WTC11 (cell line): Measurements from ENCODE around the gene DENND1B. TPM values are rescaled to one million over a fixed set of nuclear protein-coding genes. Genes with fewer than 3 reads are reported as not detected.

ENCODE experiments used
- ATAC-seq: fragments of 200-7000 bp; cut with Tn5 transposase; 2 replicates; pipeline ENCODE4 v1.10.0; 2021; ENCODE audit warnings: mild to moderate bottlenecking, moderate library complexity
- CTCF ChIA-PET: fragments of 300-600 bp; sonication (Branson Sonifier 250); formaldehyde crosslinking; loops from one replicate; lab custom pipeline; 2021; ENCODE audit warnings: antibody characterized with exemption; lab: Charles Lee
- POLR2A ChIA-PET: fragments of 350-600 bp; sonication (Branson Sonifier 250); formaldehyde crosslinking; loops from one replicate; lab custom pipeline; 2021; ENCODE audit warnings: antibody characterized with exemption; lab: Charles Lee
- DNase-seq: peaks from one replicate; pipeline ENCODE4 v3.0.0; 2021; ENCODE audit warnings: low spot score
- H3K27ac Mint-ChIP-seq: 2 replicates; pipeline ENCODE4 v1.8.0; 2021; ENCODE audit warnings: mixed read lengths
- H3K27me3 Mint-ChIP-seq: 2 replicates; pipeline ENCODE4 v1.8.0; 2021; ENCODE audit warnings: low read depth, mild to moderate bottlenecking, moderate library complexity, mixed read lengths
- H3K36me3 Mint-ChIP-seq: 2 replicates; pipeline ENCODE4 v1.8.0; 2021; ENCODE audit warnings: mixed read lengths
- H3K4me1 Mint-ChIP-seq: 2 replicates; pipeline ENCODE4 v1.8.0; 2022; ENCODE audit warnings: mixed read lengths
- H3K4me3 Mint-ChIP-seq: 2 replicates; pipeline ENCODE4 v1.8.0; 2021; ENCODE audit warnings: mild to moderate bottlenecking, moderate library complexity, mixed read lengths
- H3K9me3 Mint-ChIP-seq: 2 replicates; pipeline ENCODE4 v1.8.0; 2021; ENCODE audit warnings: mixed read lengths
- EMX1 ChIP-seq: fragments of 250-450 bp; sonication (Bioruptor Pico); IDR thresholded peaks from 2 replicates; pipeline ENCODE4 v1.8.0; 2021; ENCODE audit warnings: mild to moderate bottlenecking
- ETV6 ChIP-seq: sonication (generic); formaldehyde crosslinking; IDR thresholded peaks from 2 replicates; pipeline ENCODE4 v1.8.1; 2022; ENCODE audit warnings: mild to moderate bottlenecking, missing genetic modification reagents
- FOXP1 ChIP-seq: sonication (generic); formaldehyde crosslinking; IDR thresholded peaks from 2 replicates; pipeline ENCODE4 v1.8.0; 2022; ENCODE audit warnings: missing genetic modification reagents, mild to moderate bottlenecking, moderate library complexity, borderline replicate concordance
- GTF2I ChIP-seq: fragments of 250-450 bp; sonication (Bioruptor Pico); conservative IDR thresholded peaks from 2 replicates; pipeline ENCODE4 v1.4.0; 2021; ENCODE audit warnings: mild to moderate bottlenecking
- JAZF1 ChIP-seq: fragments of 250-450 bp; sonication (Bioruptor Pico); IDR thresholded peaks from 2 replicates; pipeline ENCODE4 v1.9.0; 2021; ENCODE audit warnings: moderate library complexity, mild to moderate bottlenecking, inconsistent platforms
- JUN ChIP-seq: sonication (generic); formaldehyde crosslinking; IDR thresholded peaks from 2 replicates; pipeline ENCODE4 v1.8.0; 2023; ENCODE audit warnings: mild to moderate bottlenecking, missing genetic modification reagents
- KAT7 ChIP-seq: sonication (generic); formaldehyde crosslinking; IDR thresholded peaks from 2 replicates; pipeline ENCODE4 v1.8.1; 2023; ENCODE audit warnings: missing genetic modification reagents, mild to moderate bottlenecking, borderline replicate concordance
- NR2C2 ChIP-seq: sonication (generic); formaldehyde crosslinking; IDR thresholded peaks from 2 replicates; pipeline ENCODE4 v1.8.0; 2022; ENCODE audit warnings: mild to moderate bottlenecking, missing genetic modification reagents
- SMAD3 ChIP-seq: sonication (generic); formaldehyde crosslinking; IDR thresholded peaks from 2 replicates; pipeline ENCODE4 v1.8.0; 2022; ENCODE audit warnings: missing genetic modification reagents, mild to moderate bottlenecking, borderline replicate concordance
- SOX15 ChIP-seq: fragments of 250-450 bp; sonication (Bioruptor Pico); IDR thresholded peaks from 2 replicates; pipeline ENCODE4 v1.9.0; 2021; ENCODE audit warnings: mild to moderate bottlenecking
- TEAD1 ChIP-seq: sonication (generic); formaldehyde crosslinking; IDR thresholded peaks from 2 replicates; pipeline ENCODE4 v1.8.0; 2022; ENCODE audit warnings: mild to moderate bottlenecking, missing genetic modification reagents
- ZNF317 ChIP-seq: sonication (generic); formaldehyde crosslinking; IDR thresholded peaks from 2 replicates; pipeline ENCODE4 v1.8.1; 2023; ENCODE audit warnings: low read depth, mild to moderate bottlenecking, moderate library complexity, missing genetic modification reagents, borderline replicate concordance
- total RNA-seq: library from RNA; stranded (reverse); gene quantifications from 3 replicates; pipeline ENCODE4 v1.2.3, GENCODE V29; 2021
- TF ChIP-seq, protein P1 (sequence below): sonication (generic); formaldehyde crosslinking; IDR thresholded peaks from 2 replicates; pipeline ENCODE4 v1.8.0; 2022; ENCODE audit warnings: mild to moderate bottlenecking, missing genetic modification reagents
- TF ChIP-seq, protein P2 (sequence below): fragments of 250-450 bp; sonication (Bioruptor Pico); IDR thresholded peaks from 2 replicates; pipeline ENCODE4 v1.9.0; 2021; ENCODE audit warnings: moderate library complexity, mild to moderate bottlenecking, inconsistent platforms, borderline replicate concordance
- TF ChIP-seq, protein P3 (sequence below): fragments of 250-450 bp; sonication (Bioruptor Pico); IDR thresholded peaks from 2 replicates; pipeline ENCODE4 v1.9.0; 2021; ENCODE audit warnings: mild to moderate bottlenecking, borderline replicate concordance
- TF ChIP-seq, protein P4 (sequence below): sonication (generic); formaldehyde crosslinking; IDR thresholded peaks from 2 replicates; pipeline ENCODE4 v1.8.1; 2022; ENCODE audit warnings: low read depth, mild to moderate bottlenecking, moderate library complexity, missing genetic modification reagents, borderline replicate concordance
- TF ChIP-seq, protein P5 (sequence below): sonication (generic); formaldehyde crosslinking; IDR thresholded peaks from 2 replicates; pipeline ENCODE4 v1.8.1; 2022; ENCODE audit warnings: missing genetic modification reagents, borderline replicate concordance
- TF ChIP-seq, protein P6 (sequence below): sonication (generic); formaldehyde crosslinking; IDR thresholded peaks from 2 replicates; pipeline ENCODE4 v1.8.0; 2022; ENCODE audit warnings: missing genetic modification reagents
- TF ChIP-seq, protein P7 (sequence below): fragments of 250-450 bp; sonication (Bioruptor Pico); IDR thresholded peaks from 2 replicates; pipeline ENCODE4 v1.8.0; 2021; ENCODE audit warnings: mild to moderate bottlenecking

The DENND1B gene
- total RNA-seq, 1 experiment from 2014 or later = 4.3 TPM

DNA sequence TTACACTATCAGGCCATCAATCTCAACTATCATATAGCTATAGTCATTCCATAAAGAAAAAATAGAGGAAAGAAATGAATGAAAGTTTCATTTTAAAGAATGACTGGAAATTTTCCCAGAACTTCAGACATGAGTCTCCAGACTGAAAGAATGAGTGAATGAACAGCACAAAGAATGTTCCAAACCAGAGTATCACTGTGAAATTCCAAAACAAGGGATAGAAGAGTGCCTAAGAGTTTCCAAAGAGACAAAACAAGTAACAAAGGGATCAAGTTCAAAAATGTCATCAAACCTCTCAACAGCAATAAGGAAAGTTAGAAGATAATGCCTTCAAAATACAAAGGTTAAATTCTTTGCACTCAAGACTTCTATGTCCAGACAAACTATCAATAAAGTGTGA is 114.9 kb downstream of the DENND1B start:
- H3K4me3 Mint-ChIP-seq = no peak overlapping the region
- ATAC-seq (no peak), DNase-seq (no peak)
- H3K27me3 Mint-ChIP-seq = no peaks in the 10 kb centered on the region
- peaks cover 11% of the 10 kb centered on the region for H3K4me1 Mint-ChIP-seq
- no peaks in the 10 kb centered on the region for H3K36me3 Mint-ChIP-seq
- H3K9me3 Mint-ChIP-seq = no peaks in the 10 kb centered on the region
- ChIA-PET CTCF (no interaction called here), POLR2A (no interaction called here)
- no peak overlapping the region; the same call in 1 of the 2 replicates for H3K27ac Mint-ChIP-seq
- TF ChIP-seq FOXP1 (CRISPR knock-in tag) (no peak), TEAD1 (CRISPR knock-in tag) (no peak), GTF2I (no peak), KAT7 (CRISPR knock-in tag) (no peak), JUN (CRISPR knock-in tag) (no peak), SMAD3 (no peak), ETV6 (CRISPR knock-in tag) (no peak), SOX15 (CRISPR knock-in tag) (no peak), ZNF317 (no peak), EMX1 (no peak), NR2C2 (CRISPR knock-in tag) (no peak), JAZF1 (CRISPR knock-in tag) (no peak)
- TF ChIP-seq, protein P1, sequence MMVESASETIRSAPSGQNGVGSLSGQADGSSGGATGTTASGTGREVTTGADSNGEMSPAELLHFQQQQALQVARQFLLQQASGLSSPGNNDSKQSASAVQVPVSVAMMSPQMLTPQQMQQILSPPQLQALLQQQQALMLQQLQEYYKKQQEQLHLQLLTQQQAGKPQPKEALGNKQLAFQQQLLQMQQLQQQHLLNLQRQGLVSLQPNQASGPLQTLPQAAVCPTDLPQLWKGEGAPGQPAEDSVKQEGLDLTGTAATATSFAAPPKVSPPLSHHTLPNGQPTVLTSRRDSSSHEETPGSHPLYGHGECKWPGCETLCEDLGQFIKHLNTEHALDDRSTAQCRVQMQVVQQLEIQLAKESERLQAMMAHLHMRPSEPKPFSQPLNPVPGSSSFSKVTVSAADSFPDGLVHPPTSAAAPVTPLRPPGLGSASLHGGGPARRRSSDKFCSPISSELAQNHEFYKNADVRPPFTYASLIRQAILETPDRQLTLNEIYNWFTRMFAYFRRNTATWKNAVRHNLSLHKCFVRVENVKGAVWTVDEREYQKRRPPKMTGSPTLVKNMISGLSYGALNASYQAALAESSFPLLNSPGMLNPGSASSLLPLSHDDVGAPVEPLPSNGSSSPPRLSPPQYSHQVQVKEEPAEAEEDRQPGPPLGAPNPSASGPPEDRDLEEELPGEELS (CRISPR knock-in tag) = no peak
- TF ChIP-seq, protein P2, sequence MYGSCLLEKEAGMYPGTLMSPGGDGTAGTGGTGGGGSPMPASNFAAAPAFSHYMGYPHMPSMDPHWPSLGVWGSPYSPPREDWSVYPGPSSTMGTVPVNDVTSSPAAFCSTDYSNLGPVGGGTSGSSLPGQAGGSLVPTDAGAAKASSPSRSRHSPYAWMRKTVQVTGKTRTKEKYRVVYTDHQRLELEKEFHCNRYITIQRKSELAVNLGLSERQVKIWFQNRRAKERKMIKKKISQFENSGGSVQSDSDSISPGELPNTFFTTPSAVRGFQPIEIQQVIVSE (CRISPR knock-in tag) = no peak
- TF ChIP-seq, protein P3, sequence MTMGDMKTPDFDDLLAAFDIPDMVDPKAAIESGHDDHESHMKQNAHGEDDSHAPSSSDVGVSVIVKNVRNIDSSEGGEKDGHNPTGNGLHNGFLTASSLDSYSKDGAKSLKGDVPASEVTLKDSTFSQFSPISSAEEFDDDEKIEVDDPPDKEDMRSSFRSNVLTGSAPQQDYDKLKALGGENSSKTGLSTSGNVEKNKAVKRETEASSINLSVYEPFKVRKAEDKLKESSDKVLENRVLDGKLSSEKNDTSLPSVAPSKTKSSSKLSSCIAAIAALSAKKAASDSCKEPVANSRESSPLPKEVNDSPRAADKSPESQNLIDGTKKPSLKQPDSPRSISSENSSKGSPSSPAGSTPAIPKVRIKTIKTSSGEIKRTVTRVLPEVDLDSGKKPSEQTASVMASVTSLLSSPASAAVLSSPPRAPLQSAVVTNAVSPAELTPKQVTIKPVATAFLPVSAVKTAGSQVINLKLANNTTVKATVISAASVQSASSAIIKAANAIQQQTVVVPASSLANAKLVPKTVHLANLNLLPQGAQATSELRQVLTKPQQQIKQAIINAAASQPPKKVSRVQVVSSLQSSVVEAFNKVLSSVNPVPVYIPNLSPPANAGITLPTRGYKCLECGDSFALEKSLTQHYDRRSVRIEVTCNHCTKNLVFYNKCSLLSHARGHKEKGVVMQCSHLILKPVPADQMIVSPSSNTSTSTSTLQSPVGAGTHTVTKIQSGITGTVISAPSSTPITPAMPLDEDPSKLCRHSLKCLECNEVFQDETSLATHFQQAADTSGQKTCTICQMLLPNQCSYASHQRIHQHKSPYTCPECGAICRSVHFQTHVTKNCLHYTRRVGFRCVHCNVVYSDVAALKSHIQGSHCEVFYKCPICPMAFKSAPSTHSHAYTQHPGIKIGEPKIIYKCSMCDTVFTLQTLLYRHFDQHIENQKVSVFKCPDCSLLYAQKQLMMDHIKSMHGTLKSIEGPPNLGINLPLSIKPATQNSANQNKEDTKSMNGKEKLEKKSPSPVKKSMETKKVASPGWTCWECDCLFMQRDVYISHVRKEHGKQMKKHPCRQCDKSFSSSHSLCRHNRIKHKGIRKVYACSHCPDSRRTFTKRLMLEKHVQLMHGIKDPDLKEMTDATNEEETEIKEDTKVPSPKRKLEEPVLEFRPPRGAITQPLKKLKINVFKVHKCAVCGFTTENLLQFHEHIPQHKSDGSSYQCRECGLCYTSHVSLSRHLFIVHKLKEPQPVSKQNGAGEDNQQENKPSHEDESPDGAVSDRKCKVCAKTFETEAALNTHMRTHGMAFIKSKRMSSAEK (CRISPR knock-in tag) = no peak
- TF ChIP-seq, protein P4, sequence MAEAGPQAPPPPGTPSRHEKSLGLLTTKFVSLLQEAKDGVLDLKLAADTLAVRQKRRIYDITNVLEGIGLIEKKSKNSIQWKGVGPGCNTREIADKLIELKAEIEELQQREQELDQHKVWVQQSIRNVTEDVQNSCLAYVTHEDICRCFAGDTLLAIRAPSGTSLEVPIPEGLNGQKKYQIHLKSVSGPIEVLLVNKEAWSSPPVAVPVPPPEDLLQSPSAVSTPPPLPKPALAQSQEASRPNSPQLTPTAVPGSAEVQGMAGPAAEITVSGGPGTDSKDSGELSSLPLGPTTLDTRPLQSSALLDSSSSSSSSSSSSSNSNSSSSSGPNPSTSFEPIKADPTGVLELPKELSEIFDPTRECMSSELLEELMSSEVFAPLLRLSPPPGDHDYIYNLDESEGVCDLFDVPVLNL (CRISPR knock-in tag) = no peak
- TF ChIP-seq, protein P5, sequence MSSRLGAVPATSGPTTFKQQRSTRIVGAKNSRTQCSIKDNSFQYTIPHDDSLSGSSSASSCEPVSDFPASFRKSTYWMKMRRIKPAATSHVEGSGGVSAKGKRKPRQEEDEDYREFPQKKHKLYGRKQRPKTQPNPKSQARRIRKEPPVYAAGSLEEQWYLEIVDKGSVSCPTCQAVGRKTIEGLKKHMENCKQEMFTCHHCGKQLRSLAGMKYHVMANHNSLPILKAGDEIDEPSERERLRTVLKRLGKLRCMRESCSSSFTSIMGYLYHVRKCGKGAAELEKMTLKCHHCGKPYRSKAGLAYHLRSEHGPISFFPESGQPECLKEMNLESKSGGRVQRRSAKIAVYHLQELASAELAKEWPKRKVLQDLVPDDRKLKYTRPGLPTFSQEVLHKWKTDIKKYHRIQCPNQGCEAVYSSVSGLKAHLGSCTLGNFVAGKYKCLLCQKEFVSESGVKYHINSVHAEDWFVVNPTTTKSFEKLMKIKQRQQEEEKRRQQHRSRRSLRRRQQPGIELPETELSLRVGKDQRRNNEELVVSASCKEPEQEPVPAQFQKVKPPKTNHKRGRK (CRISPR knock-in tag) = no peak
- TF ChIP-seq, protein P6, sequence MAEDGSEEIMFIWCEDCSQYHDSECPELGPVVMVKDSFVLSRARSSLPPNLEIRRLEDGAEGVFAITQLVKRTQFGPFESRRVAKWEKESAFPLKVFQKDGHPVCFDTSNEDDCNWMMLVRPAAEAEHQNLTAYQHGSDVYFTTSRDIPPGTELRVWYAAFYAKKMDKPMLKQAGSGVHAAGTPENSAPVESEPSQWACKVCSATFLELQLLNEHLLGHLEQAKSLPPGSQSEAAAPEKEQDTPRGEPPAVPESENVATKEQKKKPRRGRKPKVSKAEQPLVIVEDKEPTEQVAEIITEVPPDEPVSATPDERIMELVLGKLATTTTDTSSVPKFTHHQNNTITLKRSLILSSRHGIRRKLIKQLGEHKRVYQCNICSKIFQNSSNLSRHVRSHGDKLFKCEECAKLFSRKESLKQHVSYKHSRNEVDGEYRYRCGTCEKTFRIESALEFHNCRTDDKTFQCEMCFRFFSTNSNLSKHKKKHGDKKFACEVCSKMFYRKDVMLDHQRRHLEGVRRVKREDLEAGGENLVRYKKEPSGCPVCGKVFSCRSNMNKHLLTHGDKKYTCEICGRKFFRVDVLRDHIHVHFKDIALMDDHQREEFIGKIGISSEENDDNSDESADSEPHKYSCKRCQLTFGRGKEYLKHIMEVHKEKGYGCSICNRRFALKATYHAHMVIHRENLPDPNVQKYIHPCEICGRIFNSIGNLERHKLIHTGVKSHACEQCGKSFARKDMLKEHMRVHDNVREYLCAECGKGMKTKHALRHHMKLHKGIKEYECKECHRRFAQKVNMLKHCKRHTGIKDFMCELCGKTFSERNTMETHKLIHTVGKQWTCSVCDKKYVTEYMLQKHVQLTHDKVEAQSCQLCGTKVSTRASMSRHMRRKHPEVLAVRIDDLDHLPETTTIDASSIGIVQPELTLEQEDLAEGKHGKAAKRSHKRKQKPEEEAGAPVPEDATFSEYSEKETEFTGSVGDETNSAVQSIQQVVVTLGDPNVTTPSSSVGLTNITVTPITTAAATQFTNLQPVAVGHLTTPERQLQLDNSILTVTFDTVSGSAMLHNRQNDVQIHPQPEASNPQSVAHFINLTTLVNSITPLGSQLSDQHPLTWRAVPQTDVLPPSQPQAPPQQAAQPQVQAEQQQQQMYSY (CRISPR knock-in tag) = no peak
- TF ChIP-seq, protein P7, sequence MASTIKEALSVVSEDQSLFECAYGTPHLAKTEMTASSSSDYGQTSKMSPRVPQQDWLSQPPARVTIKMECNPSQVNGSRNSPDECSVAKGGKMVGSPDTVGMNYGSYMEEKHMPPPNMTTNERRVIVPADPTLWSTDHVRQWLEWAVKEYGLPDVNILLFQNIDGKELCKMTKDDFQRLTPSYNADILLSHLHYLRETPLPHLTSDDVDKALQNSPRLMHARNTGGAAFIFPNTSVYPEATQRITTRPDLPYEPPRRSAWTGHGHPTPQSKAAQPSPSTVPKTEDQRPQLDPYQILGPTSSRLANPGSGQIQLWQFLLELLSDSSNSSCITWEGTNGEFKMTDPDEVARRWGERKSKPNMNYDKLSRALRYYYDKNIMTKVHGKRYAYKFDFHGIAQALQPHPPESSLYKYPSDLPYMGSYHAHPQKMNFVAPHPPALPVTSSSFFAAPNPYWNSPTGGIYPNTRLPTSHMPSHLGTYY (CRISPR knock-in tag) = no peak
